ENCODE data around the gene ADAMTS6. TPM values are rescaled to one million over a fixed set of nuclear protein-coding genes. Genes with fewer than 3 reads are reported as not detected.

The ADAMTS6 gene
- total RNA-seq, 1 donor from 2014 or later = 16.7 TPM

DNA sequence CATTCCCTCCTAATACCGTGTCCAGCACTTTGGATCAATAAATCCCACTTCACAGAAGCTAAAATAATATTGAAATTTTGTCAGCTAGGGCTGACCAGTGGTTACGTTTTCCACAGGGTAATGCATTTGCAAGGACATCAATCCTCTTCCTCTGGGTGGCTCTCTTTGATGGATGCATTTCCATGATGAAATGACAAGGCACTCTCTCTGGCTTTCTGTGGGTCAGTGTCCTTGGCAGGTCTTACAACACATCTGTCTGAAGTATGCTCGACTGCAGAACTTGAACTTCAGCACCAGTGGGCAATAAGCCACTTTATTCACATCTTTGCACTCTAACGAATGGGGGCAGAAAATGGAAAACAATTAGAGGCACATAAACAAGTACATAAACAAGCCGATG, 330.1 kb downstream of the ADAMTS6 start:
- H3K4me3 Mint-ChIP-seq (ENCODE audit: unreplicated experiment) = no peak overlapping the region

GRCh38 chr5:65150599-65151304, 331.0 kb downstream of the ADAMTS6 start:
- H3K27ac Mint-ChIP-seq (ENCODE audit: unreplicated experiment) = no peak overlapping the region
- no peak overlapping the region for H3K4me3 Mint-ChIP-seq (ENCODE audit: unreplicated experiment)
- peaks cover 5% of the 10 kb centered on the region for H3K36me3 Mint-ChIP-seq (ENCODE audit: low read depth, unreplicated experiment)
- DNase-seq (ENCODE audit: low spot score) = no peak
- TF ChIP-seq, protein P1, sequence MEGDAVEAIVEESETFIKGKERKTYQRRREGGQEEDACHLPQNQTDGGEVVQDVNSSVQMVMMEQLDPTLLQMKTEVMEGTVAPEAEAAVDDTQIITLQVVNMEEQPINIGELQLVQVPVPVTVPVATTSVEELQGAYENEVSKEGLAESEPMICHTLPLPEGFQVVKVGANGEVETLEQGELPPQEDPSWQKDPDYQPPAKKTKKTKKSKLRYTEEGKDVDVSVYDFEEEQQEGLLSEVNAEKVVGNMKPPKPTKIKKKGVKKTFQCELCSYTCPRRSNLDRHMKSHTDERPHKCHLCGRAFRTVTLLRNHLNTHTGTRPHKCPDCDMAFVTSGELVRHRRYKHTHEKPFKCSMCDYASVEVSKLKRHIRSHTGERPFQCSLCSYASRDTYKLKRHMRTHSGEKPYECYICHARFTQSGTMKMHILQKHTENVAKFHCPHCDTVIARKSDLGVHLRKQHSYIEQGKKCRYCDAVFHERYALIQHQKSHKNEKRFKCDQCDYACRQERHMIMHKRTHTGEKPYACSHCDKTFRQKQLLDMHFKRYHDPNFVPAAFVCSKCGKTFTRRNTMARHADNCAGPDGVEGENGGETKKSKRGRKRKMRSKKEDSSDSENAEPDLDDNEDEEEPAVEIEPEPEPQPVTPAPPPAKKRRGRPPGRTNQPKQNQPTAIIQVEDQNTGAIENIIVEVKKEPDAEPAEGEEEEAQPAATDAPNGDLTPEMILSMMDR (IDR thresholded peaks at IDR 0.05; ENCODE audit: unreplicated experiment) = no peak
- no peaks in the 10 kb centered on the region for H3K27me3 Mint-ChIP-seq (ENCODE audit: unreplicated experiment)
- no peaks in the 10 kb centered on the region for H3K9me3 Mint-ChIP-seq (ENCODE audit: unreplicated experiment)
- peaks cover 7% of the 10 kb centered on the region for H3K4me1 Mint-ChIP-seq (ENCODE audit: unreplicated experiment)

More for the DNA sequence above, 330.1 kb downstream of the ADAMTS6 start:
- Mint-ChIP-seq H3K4me1 (ENCODE audit: unreplicated experiment) (peaks cover 7% of the 10 kb centered on the region), H3K27ac (ENCODE audit: unreplicated experiment) (no peak overlapping the region), H3K27me3 (ENCODE audit: unreplicated experiment) (no peaks in the 10 kb centered on the region), H3K36me3 (ENCODE audit: low read depth, unreplicated experiment) (peaks cover 5% of the 10 kb centered on the region), H3K9me3 (ENCODE audit: unreplicated experiment) (no peaks in the 10 kb centered on the region)
- TF ChIP-seq, protein P1 (IDR thresholded peaks at IDR 0.05; ENCODE audit: unreplicated experiment) = no peak
- DNase-seq (ENCODE audit: low spot score) = no peak

GRCh38 chr5:65149827-65150226, 331.9 kb downstream of the ADAMTS6 start:
- Mint-ChIP-seq H3K27me3 (ENCODE audit: unreplicated experiment) (no peaks in the 10 kb centered on the region), H3K4me1 (ENCODE audit: unreplicated experiment) (peaks cover 11% of the 10 kb centered on the region), H3K9me3 (ENCODE audit: unreplicated experiment) (no peaks in the 10 kb centered on the region), H3K4me3 (ENCODE audit: unreplicated experiment) (no peak overlapping the region), H3K36me3 (ENCODE audit: low read depth, unreplicated experiment) (peaks cover 5% of the 10 kb centered on the region), H3K27ac (ENCODE audit: unreplicated experiment) (no peak overlapping the region)
- TF ChIP-seq, protein P1 (IDR thresholded peaks at IDR 0.05; ENCODE audit: unreplicated experiment) = no peak
- no peak for DNase-seq (ENCODE audit: low spot score)

GRCh38 chr5:65144136-65144871, 337.4 kb downstream of the ADAMTS6 start:
- H3K36me3 Mint-ChIP-seq (ENCODE audit: low read depth, unreplicated experiment) = no peaks in the 10 kb centered on the region
- TF ChIP-seq, protein P1 (IDR thresholded peaks at IDR 0.05; ENCODE audit: unreplicated experiment) = no peak
- peaks cover 3% of the 10 kb centered on the region for H3K27me3 Mint-ChIP-seq (ENCODE audit: unreplicated experiment)
- H3K4me3 Mint-ChIP-seq (ENCODE audit: unreplicated experiment) = no peak overlapping the region
- H3K27ac Mint-ChIP-seq (ENCODE audit: unreplicated experiment) = no peak overlapping the region
- no peak for DNase-seq (ENCODE audit: low spot score)
- H3K4me1 Mint-ChIP-seq (ENCODE audit: unreplicated experiment) = peaks cover 20% of the 10 kb centered on the region
- no peaks in the 10 kb centered on the region for H3K9me3 Mint-ChIP-seq (ENCODE audit: unreplicated experiment)

DNA sequence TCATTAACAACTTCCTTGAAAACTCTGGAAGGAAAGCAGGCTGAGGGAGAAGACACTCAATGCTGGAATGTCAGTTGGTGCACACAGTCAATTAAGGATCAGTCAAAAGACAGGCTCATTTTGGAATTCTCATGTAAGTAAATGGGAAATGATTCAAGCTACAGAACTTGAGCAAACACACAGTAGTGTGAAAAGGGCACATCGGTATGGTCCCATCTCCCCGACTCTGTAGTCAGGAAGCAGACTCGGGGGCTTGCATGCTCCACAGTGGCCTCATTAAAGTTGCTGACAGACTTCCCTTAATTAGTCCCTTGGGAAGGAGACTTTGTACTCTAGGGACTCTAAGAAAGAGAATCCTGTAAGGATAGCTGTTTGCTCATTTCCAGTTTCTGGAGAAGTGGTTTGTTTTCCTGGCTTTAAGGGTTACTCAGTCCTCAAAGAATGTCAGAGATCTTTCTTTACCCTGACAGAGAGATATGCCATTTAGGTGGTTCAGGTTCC, 339.2 kb downstream of the ADAMTS6 start:
- peaks cover 3% of the 10 kb centered on the region for H3K27me3 Mint-ChIP-seq (ENCODE audit: unreplicated experiment)

More for the DNA sequence above, 339.2 kb downstream of the ADAMTS6 start:
- Mint-ChIP-seq H3K4me3 (ENCODE audit: unreplicated experiment) (no peak overlapping the region), H3K27ac (ENCODE audit: unreplicated experiment) (no peak overlapping the region), H3K36me3 (ENCODE audit: low read depth, unreplicated experiment) (no peaks in the 10 kb centered on the region), H3K9me3 (ENCODE audit: unreplicated experiment) (no peaks in the 10 kb centered on the region), H3K4me1 (ENCODE audit: unreplicated experiment) (peaks cover 20% of the 10 kb centered on the region)
- TF ChIP-seq, protein P1 (IDR thresholded peaks at IDR 0.05; ENCODE audit: unreplicated experiment) = no peak
- DNase-seq (ENCODE audit: low spot score) = no peak
